GM18507 (cell line): ENCODE measurements around the gene UMAD1.
A peak's percentile ranks its signal among the peaks of the same experiment; 100 is the strongest.

ENCODE experiments used
- DNase-seq: peaks from one replicate; pipeline ENCODE4 v3.0.0; 2011; ENCODE audit warnings: low read depth; ENCODE audit not compliant: insufficient read length; ENCODE audit errors: extremely low spot score
- FAIRE-seq: peaks from 2 replicates; lab custom pipeline; 2011; peaks lifted over from hg19 to GRCh38; lab: Jason Lieb, UNC

The UMAD1 gene

DNA sequence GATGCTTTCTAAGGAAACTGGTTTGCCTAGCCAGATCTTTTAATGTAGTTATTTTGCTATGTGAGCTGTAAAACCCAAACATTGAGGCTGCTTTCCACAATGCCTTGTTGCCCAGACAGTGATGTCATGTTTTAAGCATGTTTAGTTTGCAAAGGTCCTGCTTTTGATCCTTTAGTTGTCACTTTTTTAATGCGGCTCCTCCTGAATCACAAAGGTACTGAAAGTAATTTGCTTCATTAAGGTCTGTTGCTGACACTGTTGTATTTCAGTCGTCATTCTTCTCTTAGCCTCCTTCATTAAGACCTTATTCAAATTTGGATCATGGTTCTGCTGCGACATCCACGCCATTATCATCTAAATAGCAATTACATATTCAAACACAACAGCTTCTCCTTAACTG is 67.3 kb downstream of the UMAD1 start:
- DNase-seq (no peak), FAIRE-seq (no peak)

DNA sequence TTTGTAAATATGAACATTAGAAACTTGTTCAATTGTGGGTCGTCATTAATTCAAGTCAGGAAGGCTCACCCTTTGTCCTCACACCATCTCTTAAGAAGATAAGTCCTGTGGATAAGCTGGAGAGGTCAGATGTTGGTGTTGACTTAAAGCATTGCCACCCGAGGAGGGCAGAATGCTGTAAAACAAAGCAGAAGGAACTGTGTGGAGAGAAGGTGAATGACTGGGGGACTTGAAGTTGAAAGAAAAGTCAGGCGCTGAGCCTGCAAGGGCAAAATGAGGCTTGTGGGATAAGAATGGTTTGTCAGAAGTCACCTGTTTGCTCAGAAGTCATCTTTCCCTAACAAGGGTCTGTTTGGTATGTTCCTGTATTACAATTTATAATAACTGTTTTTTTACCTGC is 68.7 kb downstream of the UMAD1 start:
- DNase-seq (no peak), FAIRE-seq (no peak)

DNA sequence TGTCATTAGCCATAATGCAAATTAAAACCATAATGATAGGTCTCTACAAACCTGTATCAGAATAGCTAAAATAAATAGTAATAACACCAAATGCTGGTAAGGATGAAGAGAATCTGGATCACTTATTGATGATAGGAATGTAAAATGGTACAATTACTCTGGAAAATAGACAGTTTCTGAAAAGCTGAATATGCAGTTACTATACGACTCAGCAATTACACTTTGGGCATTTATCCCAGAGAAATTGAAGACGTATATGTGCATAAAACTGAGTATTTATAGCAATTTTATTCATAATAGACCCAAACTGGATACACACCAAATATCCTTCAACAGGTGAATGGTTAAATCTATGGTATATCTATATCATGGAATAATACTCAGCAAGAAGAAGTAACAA is 69.9 kb downstream of the UMAD1 start:
- FAIRE-seq (no peak), DNase-seq (no peak)

DNA sequence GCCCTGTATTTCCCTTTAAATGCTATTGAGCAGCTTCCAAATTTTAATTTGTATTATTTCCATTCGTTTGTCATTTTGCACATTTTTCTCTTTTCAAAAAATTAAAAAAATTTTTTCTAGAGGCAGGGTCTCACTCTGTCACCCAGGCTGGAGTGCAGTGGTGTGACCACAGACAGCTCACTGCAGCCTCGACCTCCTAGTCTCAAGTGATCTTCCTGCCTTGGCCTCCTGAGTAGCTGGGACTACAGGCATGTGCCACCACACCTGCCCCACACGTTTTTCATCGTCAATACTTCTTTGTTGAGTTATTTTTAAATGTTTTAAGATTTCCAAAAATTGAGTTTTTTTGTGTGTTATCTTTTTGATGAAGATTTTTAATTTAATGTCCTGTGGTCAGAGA is 73.2 kb downstream of the UMAD1 start:
- DNase-seq (no peak), FAIRE-seq (no peak)

DNA sequence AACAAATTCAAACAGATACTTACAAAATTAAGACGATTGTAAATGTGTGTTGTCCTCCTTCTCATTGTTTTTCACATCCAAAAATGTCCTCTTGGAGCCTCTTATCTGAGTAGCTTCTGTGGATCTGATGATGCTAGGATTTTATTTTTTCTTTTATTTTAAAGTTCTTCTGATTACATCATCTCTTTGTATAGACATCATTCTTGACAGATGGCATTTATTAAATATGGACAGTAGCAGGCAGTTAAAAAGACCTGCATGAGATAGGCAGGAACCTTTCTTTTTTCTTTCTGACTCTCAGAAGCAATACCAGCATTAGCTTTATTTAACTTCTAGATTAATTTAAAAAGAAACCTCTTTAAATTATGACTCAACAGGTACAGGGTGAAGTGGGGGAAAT is 77.9 kb downstream of the UMAD1 start, which contains the start of gene RPA3:
Gene RPA3 (minus strand): TSS at position 116 of the 400 bp plus-strand sequence. CDS start 78,189 bp downstream, outside the sequence.
- FAIRE-seq: no peak
- no peak for DNase-seq

DNA sequence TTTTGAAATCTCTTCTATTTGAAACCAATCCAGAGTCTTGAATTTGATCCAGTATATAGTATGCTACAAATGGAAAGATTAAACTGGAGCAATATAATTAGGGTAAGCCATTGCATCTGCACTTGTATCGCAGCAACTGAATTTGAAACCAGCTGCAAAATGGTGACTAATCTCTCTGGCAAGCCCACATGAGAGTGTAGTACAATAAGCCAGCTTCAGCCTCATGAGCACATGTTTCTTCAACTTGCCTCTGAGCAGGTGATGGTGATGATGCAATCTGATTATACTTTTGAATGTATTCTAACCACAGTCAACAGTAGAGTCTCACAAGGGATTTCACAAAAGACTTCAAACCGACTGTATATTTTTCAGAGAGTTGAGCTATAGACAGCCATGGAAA is 78.7 kb downstream of the UMAD1 start:
- no peak for DNase-seq
- peak; percentile 88 for FAIRE-seq

DNA sequence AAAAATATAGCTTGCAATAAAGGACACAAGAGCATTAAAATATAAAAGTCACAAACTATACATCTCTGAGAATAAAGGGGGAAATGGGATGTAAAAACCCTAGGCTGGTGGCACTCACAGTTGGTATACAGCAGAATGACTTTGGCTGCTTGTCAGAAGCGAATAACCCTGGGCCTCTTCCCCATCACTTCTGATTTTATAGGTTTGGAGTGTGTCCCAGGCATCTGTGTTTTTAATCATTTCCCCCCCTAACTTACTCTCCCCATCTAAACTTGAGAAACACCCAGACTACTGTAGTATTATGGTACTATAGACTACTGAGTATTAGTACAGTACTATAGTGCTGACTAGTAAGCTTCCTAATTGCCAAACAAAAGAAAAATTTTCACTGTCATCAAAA is 79.6 kb downstream of the UMAD1 start:
- DNase-seq (no peak), FAIRE-seq (no peak)

DNA sequence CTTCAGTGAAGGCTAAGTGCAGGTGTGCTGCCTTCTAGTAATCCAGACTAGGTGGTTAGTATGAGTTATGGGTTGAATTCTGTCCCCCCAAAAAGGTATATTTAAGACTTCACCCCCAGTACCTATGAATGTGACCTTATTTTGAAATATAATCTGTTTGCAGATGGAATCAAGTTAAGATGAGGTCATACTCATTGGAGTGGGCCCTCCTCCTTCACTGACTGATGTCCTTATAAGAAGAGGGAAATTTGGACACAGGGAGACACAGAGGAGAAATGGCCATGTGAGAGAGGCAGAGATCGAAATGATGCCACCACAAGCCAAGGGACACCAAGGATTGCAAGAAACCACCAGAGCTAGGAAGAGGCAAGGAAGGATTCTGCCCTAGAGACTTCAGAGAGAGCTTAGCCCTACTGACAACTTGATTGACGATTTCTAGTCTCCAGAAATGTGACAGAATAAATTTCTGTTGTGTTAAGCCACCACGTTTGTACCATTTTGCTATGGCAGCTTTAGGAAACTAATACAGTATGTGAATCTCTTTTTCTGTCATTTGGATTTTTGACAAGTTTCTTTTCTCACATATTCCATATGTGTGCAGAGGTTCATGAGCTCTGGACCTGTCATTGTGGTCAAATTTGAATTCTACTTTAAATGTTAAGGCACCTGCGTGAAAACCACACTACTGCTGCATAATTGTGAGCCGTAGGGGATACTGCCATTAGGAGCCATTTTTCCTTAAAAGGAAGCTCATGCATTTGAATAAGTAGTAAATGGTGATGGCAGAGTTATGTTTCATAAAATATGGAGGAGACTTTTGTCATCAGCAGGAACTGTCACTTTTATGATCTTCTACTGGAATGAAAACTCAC is 80.4 kb downstream of the UMAD1 start:
- DNase-seq: no peak
- no peak for FAIRE-seq

DNA sequence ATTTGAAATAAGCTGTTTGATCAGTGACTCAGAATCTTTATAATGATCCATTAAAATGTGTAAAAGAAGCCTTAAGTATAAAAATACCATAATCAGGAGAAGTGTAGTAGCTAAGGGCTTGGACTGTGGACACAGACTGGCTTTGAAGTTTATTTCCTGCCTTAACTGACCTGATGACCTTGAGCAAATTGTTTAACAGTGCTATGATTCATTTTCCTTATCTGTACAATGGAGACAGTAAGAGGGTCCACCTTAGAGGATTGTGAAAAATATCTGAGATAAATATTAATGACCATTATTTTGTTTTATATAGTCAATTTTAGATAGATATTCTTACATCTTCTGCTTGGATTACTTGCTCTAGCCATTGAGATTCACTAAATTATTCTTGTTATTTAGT is 91.2 kb downstream of the UMAD1 start:
- no peak for FAIRE-seq
- DNase-seq: no peak

DNA sequence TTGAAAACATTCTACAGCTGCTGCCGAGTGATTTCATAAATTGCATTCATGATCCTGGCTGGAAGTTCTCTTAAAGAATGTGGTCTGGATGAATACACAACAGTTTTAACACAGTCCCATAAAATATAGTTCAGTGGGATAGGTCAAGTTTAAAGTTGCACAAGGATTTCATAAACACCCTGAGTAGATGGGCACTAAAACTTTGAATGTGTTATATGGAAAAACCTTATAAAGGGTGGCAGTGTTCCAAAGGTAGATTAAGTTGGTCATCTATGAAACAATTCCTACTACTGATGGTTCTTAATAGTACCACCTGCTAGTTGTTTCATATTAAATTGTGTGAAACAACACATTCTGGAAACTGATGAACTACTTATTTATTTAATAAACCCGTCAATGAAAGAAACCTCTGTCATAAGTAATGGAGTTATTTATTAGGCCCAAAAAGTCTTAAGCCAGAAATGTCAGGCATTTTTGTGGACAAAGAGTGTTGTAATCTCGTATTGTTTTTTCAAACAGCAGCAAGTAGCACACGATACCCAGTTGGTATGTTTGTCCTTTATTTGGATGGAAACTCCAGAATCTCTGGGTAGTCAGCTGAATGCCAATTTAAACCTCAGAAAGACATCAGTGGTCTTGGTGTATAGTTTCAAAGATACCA is 92.2 kb downstream of the UMAD1 start:
- FAIRE-seq (no peak), DNase-seq (no peak)

DNA sequence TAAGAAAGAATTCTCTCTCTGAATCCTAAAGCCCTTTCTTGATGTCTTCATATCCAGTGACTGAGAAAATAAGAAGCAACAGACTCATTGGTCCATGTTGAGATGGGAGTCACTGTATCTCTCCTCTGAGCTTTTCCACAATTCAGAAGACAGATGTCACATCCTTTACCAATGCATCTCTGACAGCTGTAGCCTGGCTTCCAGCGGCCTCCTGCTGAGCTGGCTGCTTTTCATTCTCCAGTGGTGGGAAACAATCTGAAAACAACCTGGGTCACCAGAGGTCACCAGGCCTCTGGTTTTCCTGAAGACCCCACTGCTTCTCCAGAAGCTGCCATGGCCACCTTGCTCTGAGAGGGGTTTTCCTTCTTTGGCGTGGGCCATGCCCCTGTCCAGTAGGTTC is 96.1 kb downstream of the UMAD1 start:
- DNase-seq (no peak), FAIRE-seq (no peak)

DNA sequence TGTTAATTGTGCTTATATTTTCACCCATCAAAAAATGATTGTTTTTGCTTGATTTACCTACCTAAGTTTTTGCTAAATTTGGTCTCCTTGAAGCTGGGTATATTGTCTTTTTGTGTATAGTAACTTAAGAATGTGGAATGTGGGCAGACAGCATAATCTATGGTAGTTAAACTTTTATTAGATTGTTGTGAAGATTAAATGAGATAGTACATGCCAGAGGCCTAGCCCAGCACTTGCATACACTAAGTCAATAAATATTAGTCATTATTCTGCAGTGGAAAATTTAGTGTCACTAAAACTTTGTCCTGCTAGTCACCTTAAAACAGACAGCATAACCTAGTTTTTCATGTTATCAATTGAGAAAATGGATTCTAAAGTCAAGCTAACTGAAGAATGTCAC is 97.1 kb downstream of the UMAD1 start:
- DNase-seq (no peak), FAIRE-seq (no peak)

DNA sequence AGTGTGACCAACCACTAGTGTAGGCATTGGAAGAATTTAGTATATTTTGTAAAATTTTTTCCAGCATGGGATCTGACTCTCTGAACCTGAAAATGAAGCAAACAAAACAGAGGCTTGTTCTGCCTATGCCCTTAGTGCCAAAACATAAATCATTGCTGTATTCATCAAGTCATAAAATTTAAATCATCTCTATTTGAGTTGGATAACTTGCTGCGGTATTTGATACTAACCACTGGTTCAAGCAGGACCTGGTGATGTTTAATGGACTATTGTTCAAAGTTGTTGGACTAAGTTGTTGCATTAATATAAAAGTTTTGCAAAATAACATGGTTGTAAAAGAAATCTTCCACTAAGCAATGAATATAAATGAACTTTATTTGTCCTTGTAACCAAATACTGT is 97.6 kb downstream of the UMAD1 start:
- DNase-seq (no peak), FAIRE-seq (no peak)

DNA sequence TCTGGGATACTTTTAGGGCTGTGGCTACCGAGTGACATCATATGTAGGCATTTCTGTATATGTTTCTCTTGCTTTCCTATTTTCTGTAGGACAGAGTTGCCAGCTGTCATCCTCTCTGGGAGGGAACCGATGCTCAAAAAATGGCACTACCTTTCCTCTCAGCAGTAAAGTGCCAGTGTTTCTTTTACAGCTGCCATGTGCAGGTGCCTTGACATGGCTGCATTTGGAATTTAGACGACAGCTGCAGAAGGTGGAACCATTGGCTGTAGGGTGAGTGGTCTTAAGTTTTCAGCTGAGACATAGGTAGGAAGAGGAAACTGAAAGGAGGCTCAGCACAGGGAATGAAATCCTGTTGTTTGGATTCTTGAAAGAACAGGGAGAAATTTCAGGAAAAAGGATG is 98.1 kb downstream of the UMAD1 start:
- no peak for FAIRE-seq

DNA sequence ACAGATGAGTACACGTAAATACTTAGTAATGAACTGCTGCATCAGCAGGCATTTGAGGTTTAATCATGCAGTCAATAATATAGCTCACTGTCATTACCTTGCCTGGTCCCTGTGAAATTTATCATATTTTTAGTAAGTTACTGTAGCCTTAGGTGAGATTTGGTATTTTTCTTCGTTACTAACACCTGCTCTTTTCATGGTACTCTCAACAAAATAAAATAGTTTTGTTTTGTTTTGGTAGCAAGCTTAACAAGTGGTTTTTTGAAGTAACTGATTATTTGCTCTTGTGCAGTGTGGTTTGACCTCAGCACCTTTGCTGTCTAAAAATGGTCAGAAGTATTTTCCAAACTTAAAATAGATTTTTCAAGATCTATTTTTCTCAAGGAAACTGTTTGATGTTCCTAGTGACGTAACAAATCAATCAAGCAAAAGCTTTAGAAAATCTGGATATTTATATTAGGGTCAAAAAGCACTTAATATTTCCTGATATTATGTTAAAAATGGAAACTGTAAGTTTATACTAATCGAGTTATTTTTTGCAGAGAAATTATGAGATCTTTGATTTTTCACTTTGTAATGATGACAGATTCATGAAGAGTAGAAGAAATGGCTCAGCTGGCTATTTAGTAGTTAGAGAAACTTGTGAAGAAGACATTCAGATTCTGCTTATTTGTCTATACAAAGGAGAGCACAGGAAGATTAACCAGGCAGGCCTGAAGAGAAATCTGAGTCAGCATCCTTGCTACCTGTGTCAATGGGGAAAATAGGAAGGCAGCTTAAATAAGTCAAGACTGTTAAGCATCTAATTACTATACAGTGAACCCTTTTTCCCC is 98.9 kb downstream of the UMAD1 start:
- DNase-seq: no peak
- FAIRE-seq: peak; percentile 67

More for the DNA sequence above, 98.1 kb downstream of the UMAD1 start:
- DNase-seq: no peak

DNA sequence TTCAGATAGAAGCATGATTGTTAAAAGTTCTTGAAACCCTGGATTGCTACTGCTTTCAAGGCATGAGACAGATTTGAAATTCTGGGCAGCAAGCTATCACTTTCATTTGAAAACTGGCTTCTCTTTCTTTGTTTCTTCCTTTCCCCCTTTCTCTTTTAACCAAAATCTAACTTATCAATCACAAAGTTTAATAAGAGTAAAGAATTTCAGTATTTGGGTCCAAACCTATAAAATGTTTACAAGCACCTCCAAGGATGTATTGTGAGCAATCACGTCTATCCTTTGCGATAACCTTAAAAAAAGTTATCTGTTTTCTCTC is 99.4 kb downstream of the UMAD1 start:
- no peak for DNase-seq
- no peak for FAIRE-seq

DNA sequence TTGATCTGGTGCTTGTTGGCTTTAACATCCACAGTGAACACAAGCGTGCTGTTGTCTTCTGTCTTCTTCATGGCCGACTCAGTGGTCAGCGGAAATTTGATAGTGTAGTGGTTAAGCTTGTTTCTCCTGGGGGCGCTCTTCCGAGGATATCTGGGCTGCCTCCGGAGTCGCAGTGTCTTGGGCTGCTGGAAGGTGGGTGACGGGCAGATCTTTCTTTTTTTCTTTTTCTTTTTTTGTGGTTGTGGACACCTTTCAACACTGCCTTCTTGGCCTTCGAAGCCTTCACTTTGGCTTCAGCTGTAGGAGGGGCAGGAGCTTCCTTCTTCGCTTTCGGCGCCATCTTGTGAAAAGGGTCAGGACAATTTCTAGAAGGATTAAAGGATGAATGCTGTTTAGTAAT is 101.7 kb downstream of the UMAD1 start:
- no peak for DNase-seq

DNA sequence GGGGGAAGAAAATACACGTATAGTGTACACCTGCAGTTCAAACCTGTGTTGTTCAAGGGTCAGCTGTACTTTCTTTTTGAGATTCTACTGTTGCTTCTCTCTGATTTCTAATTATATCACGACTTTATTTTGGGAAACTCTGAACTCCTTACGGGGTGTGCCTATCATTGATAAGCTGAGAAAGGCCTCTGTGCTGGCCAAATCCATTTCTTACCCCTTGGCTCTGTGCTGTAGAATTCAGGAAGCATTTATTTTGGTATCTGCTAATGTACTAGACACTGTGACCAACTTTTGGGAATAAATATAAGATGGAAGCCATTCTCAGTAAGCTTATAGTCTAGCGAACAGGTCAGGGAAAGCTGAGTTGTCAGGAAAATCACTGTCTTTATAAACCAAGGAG is 104.7 kb downstream of the UMAD1 start:
- FAIRE-seq (no peak), DNase-seq (no peak)

More for the DNA sequence above, 101.7 kb downstream of the UMAD1 start:
- FAIRE-seq: no peak

DNA sequence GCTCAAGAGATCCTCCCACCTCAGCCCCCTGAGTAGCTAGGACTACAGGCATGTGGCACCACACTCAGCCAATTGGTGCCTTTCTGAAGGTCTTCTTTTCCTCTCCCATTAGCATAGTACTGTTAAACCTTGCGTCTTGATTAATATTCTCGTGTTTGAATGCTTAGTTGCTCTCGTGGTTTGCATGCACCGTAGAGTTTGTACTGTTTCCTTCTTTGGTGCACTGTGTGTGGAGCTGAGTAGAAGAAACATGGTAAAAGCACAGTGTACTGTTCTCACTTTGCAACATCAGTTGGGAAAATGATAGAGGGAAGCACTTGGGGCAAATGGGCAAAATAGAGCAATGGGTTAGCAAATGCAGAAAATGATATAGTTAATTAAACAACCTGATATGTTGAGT is 105.4 kb downstream of the UMAD1 start:
- DNase-seq: no peak
- no peak for FAIRE-seq

DNA sequence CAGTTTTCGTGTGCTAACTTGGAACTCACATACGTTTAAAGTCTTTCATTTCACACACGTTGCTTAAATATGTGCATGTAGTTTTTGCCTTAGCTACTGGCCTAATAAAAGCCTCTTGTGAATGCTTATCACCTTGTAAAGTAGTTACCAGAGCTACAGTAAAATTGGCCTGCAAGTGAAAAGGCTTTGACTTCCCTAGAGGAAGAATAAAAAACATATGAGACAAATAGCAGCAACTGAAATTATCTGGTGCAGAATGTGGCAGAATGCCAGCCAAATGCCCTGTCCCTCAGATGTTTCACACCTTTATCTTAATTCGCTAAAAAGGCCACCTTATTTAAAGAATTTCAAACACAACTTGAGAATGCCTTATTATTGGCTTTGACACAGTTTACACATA is 105.9 kb downstream of the UMAD1 start:
- FAIRE-seq (no peak), DNase-seq (no peak)
